PC-9 (cell line): Measurements from ENCODE around the gene RPL13. TPM values are rescaled to one million over a fixed set of nuclear protein-coding genes. Genes with fewer than 3 reads are reported as not detected.

ENCODE experiments used
- BruUV-seq: library from RNA; stranded (reverse); fragments of 400-500 nt; replicated peaks from 2 replicates; lab custom pipeline; 2021; lab: Mats Ljungman, UMichigan
- CTCF ChIA-PET: fragments of 300-600 bp; sonication (Branson Sonifier 250); formaldehyde crosslinking; loops from one replicate; lab custom pipeline; 2022; ENCODE audit warnings: antibody characterized with exemption; lab: Charles Lee
- POLR2A ChIA-PET: fragments of 300-600 bp; sonication (Branson Sonifier 250); formaldehyde crosslinking; loops from one replicate; lab custom pipeline; 2022; ENCODE audit warnings: antibody characterized with exemption; ENCODE audit not compliant: unreplicated experiment; lab: Charles Lee
- DNase-seq, 2 experiments: peaks; one replicate each; pipeline versions ENCODE4 v3.0.0 to v3.0.0-alpha.2; 2015 to 2022; ENCODE audit warnings: mixed read lengths in 1 of 2
- H2AFZ ChIP-seq: fragments of 200-600 bp; sonication (generic); 2 replicates; pipeline ENCODE4 v1.8.1; 2017; ENCODE audit warnings: antibody characterized with exemption
- H3F3A ChIP-seq: fragments of 200-600 bp; sonication (generic); 2 replicates; pipeline ENCODE4 v1.8.1; 2017; ENCODE audit warnings: antibody characterized with exemption, mild to moderate bottlenecking, low read depth; ENCODE audit not compliant: insufficient read depth
- H3K27ac ChIP-seq: fragments of 200-600 bp; sonication (generic); 2 replicates; pipeline ENCODE4 v1.6.1; 2016; ENCODE audit warnings: mixed run types
- H3K27me3 ChIP-seq: fragments of 200-600 bp; sonication (generic); 2 replicates; pipeline ENCODE4 v1.6.1; 2016; ENCODE audit warnings: low read depth, mixed run types; ENCODE audit not compliant: insufficient read depth
- H3K36me3 ChIP-seq: fragments of 200-600 bp; sonication (generic); 2 replicates; pipeline ENCODE4 v1.6.1; 2016; ENCODE audit warnings: low read depth, mixed run types
- H3K4me1 ChIP-seq: fragments of 200-600 bp; sonication (generic); replicated peaks from 2 replicates; pipeline ENCODE4 v1.6.1; 2016; ENCODE audit warnings: mixed run types; ENCODE audit not compliant: insufficient read depth
- H3K4me2 ChIP-seq: fragments of 200-600 bp; sonication (generic); 2 replicates; pipeline ENCODE4 v1.6.1; 2017; ENCODE audit warnings: mixed run types
- H3K4me3 ChIP-seq: fragments of 200-600 bp; sonication (generic); 2 replicates; pipeline ENCODE4 v1.6.1; 2016; ENCODE audit warnings: mixed run types
- H3K79me2 ChIP-seq: fragments of 200-600 bp; sonication (generic); 2 replicates; pipeline ENCODE4 v1.6.1; 2017; ENCODE audit warnings: low read depth, mixed run types
- H3K9me2 ChIP-seq: fragments of 200-600 bp; sonication (generic); 2 replicates; pipeline ENCODE4 v1.8.1; 2017; ENCODE audit warnings: mild to moderate bottlenecking; ENCODE audit not compliant: insufficient read depth
- H3K9me3 ChIP-seq: fragments of 200-600 bp; sonication (generic); 2 replicates; pipeline ENCODE4 v1.8.1; 2016; ENCODE audit warnings: low read depth; ENCODE audit not compliant: insufficient read depth
- H4K20me1 ChIP-seq: fragments of 200-600 bp; sonication (generic); 2 replicates; pipeline ENCODE4 v1.8.1; 2017; ENCODE audit not compliant: insufficient read depth
- CTCF ChIP-seq: fragments of 200-600 bp; sonication (generic); conservative IDR thresholded peaks from 2 replicates; pipeline ENCODE4 v1.6.1; 2017; ENCODE audit warnings: mixed run types, antibody characterized with exemption, mild to moderate bottlenecking, moderate library complexity
- EZH2 ChIP-seq: fragments of 200-600 bp; sonication (generic); IDR thresholded peaks from 2 replicates; pipeline ENCODE4 v1.8.0; 2017; ENCODE audit warnings: antibody characterized with exemption, low read depth
- intact Hi-C: fragments of 100-400 bp; cut with micrococcal nuclease; formaldehyde crosslinking; loops from one replicate; pipeline ENCODE4 v1.10.0; 2022; ENCODE audit not compliant: unreplicated experiment
- total RNA-seq: library from RNA; stranded (reverse); gene quantifications from 2 replicates; pipeline ENCODE4 v1.2.3, GENCODE V29; 2021

RPL13 gene
- total RNA-seq, 1 experiment from 2014 or later = 2,045 TPM

GRCh38 chr16:89536371-89536770, 24.1 kb upstream of the RPL13 start:
- no TSS peak for BruUV-seq
- no peak overlapping the region for H3K4me2 ChIP-seq
- DNase-seq = no peak
- H4K20me1 ChIP-seq = peaks cover 4% of the 10 kb centered on the region
- CTCF ChIA-PET = no interaction called here
- H3K4me3 ChIP-seq = no peak overlapping the region
- TF ChIP-seq EZH2 (no peak), CTCF (no peak)
- no peak overlapping the region for H3K27ac ChIP-seq
- POLR2A ChIA-PET = no interaction called here
- no peaks in the 10 kb centered on the region for H3K9me2 ChIP-seq
- no peaks in the 10 kb centered on the region for H3K27me3 ChIP-seq
- H2AFZ ChIP-seq = no peak overlapping the region
- 0 out of 2 replicates have a peak, but pooled peaks cover 7% of the 10 kb centered on the region for H3K36me3 ChIP-seq
- no peaks in the 10 kb centered on the region for H3K9me3 ChIP-seq
- intact Hi-C loops = no loop called here
- H3F3A ChIP-seq = no peaks in the 10 kb centered on the region
- no peaks in the 10 kb centered on the region for H3K79me2 ChIP-seq
- no peaks in the 10 kb centered on the region for H3K4me1 ChIP-seq

GRCh38 chr16:89536886-89537548, 23.5 kb upstream of the RPL13 start:
- no peak for TF ChIP-seq EZH2
- TF ChIP-seq CTCF = no peak
- H3K79me2 ChIP-seq = no peaks in the 10 kb centered on the region
- intact Hi-C loops = no loop called here
- H3K9me3 ChIP-seq = no peaks in the 10 kb centered on the region
- CTCF ChIA-PET = no interaction called here
- H3K4me3 ChIP-seq = no peak overlapping the region
- H3K27me3 ChIP-seq = no peaks in the 10 kb centered on the region
- POLR2A ChIA-PET = no interaction called here
- no peaks in the 10 kb centered on the region for H3K4me1 ChIP-seq
- H2AFZ ChIP-seq = no peak overlapping the region
- H4K20me1 ChIP-seq = peaks cover 4% of the 10 kb centered on the region
- H3K36me3 ChIP-seq = 0 out of 2 replicates have a peak, but pooled peaks cover 7% of the 10 kb centered on the region
- H3F3A ChIP-seq = no peaks in the 10 kb centered on the region
- no peaks in the 10 kb centered on the region for H3K9me2 ChIP-seq
- H3K4me2 ChIP-seq = no peak overlapping the region
- BruUV-seq = no TSS peak
- DNase-seq = no peak
- no peak overlapping the region for H3K27ac ChIP-seq

- H3K79me2 ChIP-seq = no peaks in the 10 kb centered on the region
- BruUV-seq = no TSS peak
- H3K27ac ChIP-seq = no peak overlapping the region
- CTCF ChIA-PET = no interaction called here
- H3K4me3 ChIP-seq = no peak overlapping the region
- H2AFZ ChIP-seq = no peak overlapping the region
- H3K36me3 ChIP-seq = 0 out of 2 replicates have a peak, but pooled peaks cover 7% of the 10 kb centered on the region
- H4K20me1 ChIP-seq = peaks cover 4% of the 10 kb centered on the region
- H3K4me2 ChIP-seq = no peak overlapping the region
- H3K27me3 ChIP-seq = no peaks in the 10 kb centered on the region
- no peak for DNase-seq
- no peaks in the 10 kb centered on the region for H3K9me3 ChIP-seq
- intact Hi-C loops = no loop called here
- H3F3A ChIP-seq = no peaks in the 10 kb centered on the region
- no peaks in the 10 kb centered on the region for H3K4me1 ChIP-seq
- TF ChIP-seq CTCF (no peak), EZH2 (no peak)
- no peaks in the 10 kb centered on the region for H3K9me2 ChIP-seq
- POLR2A ChIA-PET = no interaction called here
Measured at GRCh38 chr16:89537549-89537925, 22.9 kb upstream of the RPL13 start.
